ENCODE data around the gene TKTL1. TPM values are rescaled to one million over a fixed set of nuclear protein-coding genes. Genes with fewer than 3 reads are reported as not detected.

The TKTL1 gene
- total and polyA plus RNA-seq, 2 of the 4 experiments (the other 2 are of a cell fraction): not detected

DNA sequence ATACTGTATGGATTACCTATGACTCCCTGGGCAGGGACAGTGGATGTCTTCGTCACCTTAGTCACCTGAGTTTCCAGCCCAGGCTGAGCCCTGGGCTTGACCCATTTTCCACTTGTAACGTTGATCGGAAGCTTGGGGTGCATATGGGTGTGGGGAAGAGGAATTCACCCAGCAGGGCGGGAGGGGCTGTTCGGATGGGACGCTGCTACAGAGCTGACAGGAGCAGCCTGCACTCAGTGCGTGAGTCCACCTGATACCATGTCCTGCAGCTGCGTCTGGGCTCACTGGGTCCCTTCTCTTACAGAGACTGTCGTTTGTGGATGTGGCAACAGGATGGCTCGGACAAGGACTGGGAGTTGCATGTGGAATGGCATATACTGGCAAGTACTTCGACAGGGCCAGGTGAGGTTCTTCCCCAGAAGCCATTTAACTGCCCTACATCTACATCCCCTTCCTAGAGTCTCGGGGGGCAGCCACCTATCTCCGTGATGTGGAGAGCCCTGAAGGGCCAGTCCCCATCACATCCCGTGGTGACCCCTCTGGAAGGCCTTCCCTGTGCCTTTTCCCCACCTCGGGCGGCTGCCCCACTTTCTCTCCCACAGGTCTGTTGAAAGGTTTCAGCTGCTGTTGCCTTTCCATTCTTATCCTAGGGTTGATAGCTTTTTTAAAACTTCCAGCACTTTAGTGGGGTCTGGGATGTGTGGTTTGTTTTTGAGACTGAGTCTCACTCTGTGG is 13.6 kb downstream of the TKTL1 start:
- peaks cover 5% of the 10 kb centered on the region; the same call in 1 of the 2 replicates for H3K27me3 ChIP-seq (ENCODE audit: control insufficient read depth, insufficient read depth, low read length)
- 55% methylated on average over 5 of the region's 16 CpGs; no CpG with 5 or more reads in 1 of the 2 experiments for WGBS, 2 experiments (ENCODE audit: extremely low coverage in 2 of 2, insufficient read length in 1 of 2)
- in situ Hi-C loops (cut with MboI; ENCODE audit: low sequenced_read_pairs): no loop called here
- no peak overlapping the region for H3K27ac ChIP-seq (ENCODE audit: insufficient read depth, low read length)
- H3K18ac ChIP-seq (ENCODE audit: low read depth, low read length): no peak overlapping the region
- H4K91ac ChIP-seq (ENCODE audit: insufficient read depth, low read depth, low read length): no peak overlapping the region
- POLR2A ChIA-PET (ENCODE audit: unreplicated experiment): no interaction called here
- no peak overlapping the region for H4K8ac ChIP-seq (ENCODE audit: low read depth in 2 of 2, low read length in 2 of 2)
- no peak overlapping the region for H3K4me3 ChIP-seq (ENCODE audit: insufficient read depth, low read depth, low read length)
- no peak overlapping the region for H3K4me2 ChIP-seq (ENCODE audit: low read depth, low read length)
- no peak overlapping the region for H2BK15ac ChIP-seq (ENCODE audit: low read depth, low read length)
- no peak overlapping the region for H3K56ac ChIP-seq (ENCODE audit: extremely low read depth, insufficient read depth, low read length)
- H2BK20ac ChIP-seq (ENCODE audit: low read depth, low read length): no peak overlapping the region
- no peaks in the 10 kb centered on the region for H4K20me1 ChIP-seq (ENCODE audit: insufficient read depth, low read length)
- no peak overlapping the region for H2AK5ac ChIP-seq (ENCODE audit: low read depth, low read length)
- H2BK120ac ChIP-seq (ENCODE audit: low read depth, low read length): no peak overlapping the region
- no peak overlapping the region for H2BK5ac ChIP-seq (ENCODE audit: low read depth, low read length, poor library complexity, severe bottlenecking)
- ATAC-seq (ENCODE audit: low read depth): no peak
- H3K9ac ChIP-seq (ENCODE audit: low read depth, low read length): no peak overlapping the region
- H2AFZ ChIP-seq (replicated peaks; ENCODE audit: low read length, poor library complexity): peak overlapping the region; percentile 26
- no peaks in the 10 kb centered on the region for H3K79me1 ChIP-seq (ENCODE audit: low read depth in 1 of 2, low read length in 2 of 2)
- DNase-seq: no peak
- BruUV-seq (replicated peaks): no TSS peak
- no peak overlapping the region for H2AK9ac ChIP-seq (replicated peaks; ENCODE audit: low read depth, low read length, poor library complexity)
- H3K9me1 ChIP-seq (ENCODE audit: insufficient read depth, low read length): no peaks in the 10 kb centered on the region; the same call in 1 of the 2 replicates
- no peaks in the 10 kb centered on the region for H3K36me3 ChIP-seq (ENCODE audit: control insufficient read depth, insufficient read depth, low read length)
- no peak overlapping the region for H3K23ac ChIP-seq (ENCODE audit: low read depth, low read length)
- no peak overlapping the region for H3K4ac ChIP-seq (ENCODE audit: low read depth, low read length)
- no peaks in the 10 kb centered on the region for H3K4me1 ChIP-seq (ENCODE audit: control insufficient read depth, insufficient read depth, low read length)
- no peak overlapping the region for H3K14ac ChIP-seq (replicated peaks; ENCODE audit: low read depth, low read length)
- no peaks in the 10 kb centered on the region for H3K9me3 ChIP-seq (ENCODE audit: control insufficient read depth, insufficient read depth, low read length)
- H4K5ac ChIP-seq (ENCODE audit: low read depth, low read length): no peak overlapping the region
- no peak for TF ChIP-seq CHD1 (IDR thresholded peaks at IDR 0.05; ENCODE audit: low read depth, low read length)
- TF ChIP-seq RFX5 (IDR thresholded peaks at IDR 0.05; ENCODE audit: low read depth, low read length): no peak
- no peak for TF ChIP-seq FOS (IDR thresholded peaks at IDR 0.05; ENCODE audit: low read depth, low read length)
- TF ChIP-seq CEBPB (IDR thresholded peaks at IDR 0.05; ENCODE audit: low read depth, low read length): no peak
- TF ChIP-seq MAZ (IDR thresholded peaks at IDR 0.05; ENCODE audit: borderline replicate concordance, low read depth, low read length): no peak
- TF ChIP-seq RAD21 (IDR thresholded peaks at IDR 0.05; ENCODE audit: low read length): no peak
- TF ChIP-seq POLR2A (IDR thresholded peaks at IDR 0.05; ENCODE audit: low read depth, low read length): no peak
- TF ChIP-seq MAFK (IDR thresholded peaks at IDR 0.05; ENCODE audit: low read depth, low read length): no peak
- TF ChIP-seq, protein P1, sequence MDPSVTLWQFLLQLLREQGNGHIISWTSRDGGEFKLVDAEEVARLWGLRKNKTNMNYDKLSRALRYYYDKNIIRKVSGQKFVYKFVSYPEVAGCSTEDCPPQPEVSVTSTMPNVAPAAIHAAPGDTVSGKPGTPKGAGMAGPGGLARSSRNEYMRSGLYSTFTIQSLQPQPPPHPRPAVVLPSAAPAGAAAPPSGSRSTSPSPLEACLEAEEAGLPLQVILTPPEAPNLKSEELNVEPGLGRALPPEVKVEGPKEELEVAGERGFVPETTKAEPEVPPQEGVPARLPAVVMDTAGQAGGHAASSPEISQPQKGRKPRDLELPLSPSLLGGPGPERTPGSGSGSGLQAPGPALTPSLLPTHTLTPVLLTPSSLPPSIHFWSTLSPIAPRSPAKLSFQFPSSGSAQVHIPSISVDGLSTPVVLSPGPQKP (IDR thresholded peaks at IDR 0.05; ENCODE audit: borderline replicate concordance, low read depth, low read length): no peak
- TF ChIP-seq RCOR1 (IDR thresholded peaks at IDR 0.05; ENCODE audit: insufficient replicate concordance, low read length): no peak
- TF ChIP-seq NFE2L2 (IDR thresholded peaks at IDR 0.05; ENCODE audit: low read depth, low read length): no peak
- TF ChIP-seq, protein P2, sequence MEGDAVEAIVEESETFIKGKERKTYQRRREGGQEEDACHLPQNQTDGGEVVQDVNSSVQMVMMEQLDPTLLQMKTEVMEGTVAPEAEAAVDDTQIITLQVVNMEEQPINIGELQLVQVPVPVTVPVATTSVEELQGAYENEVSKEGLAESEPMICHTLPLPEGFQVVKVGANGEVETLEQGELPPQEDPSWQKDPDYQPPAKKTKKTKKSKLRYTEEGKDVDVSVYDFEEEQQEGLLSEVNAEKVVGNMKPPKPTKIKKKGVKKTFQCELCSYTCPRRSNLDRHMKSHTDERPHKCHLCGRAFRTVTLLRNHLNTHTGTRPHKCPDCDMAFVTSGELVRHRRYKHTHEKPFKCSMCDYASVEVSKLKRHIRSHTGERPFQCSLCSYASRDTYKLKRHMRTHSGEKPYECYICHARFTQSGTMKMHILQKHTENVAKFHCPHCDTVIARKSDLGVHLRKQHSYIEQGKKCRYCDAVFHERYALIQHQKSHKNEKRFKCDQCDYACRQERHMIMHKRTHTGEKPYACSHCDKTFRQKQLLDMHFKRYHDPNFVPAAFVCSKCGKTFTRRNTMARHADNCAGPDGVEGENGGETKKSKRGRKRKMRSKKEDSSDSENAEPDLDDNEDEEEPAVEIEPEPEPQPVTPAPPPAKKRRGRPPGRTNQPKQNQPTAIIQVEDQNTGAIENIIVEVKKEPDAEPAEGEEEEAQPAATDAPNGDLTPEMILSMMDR (conservative IDR thresholded peaks at IDR 0.05; ENCODE audit: low read depth, low read length): no peak
- TF ChIP-seq BHLHE40 (IDR thresholded peaks at IDR 0.05; ENCODE audit: low read depth, low read length): no peak
- intact Hi-C loops (cut with micrococcal nuclease): no loop called here
- dilution Hi-C loops (cut with HindIII; ENCODE audit: low sequenced_read_pairs, unreplicated experiment): no loop called here
- CTCF ChIA-PET: interaction anchor here (0.6 kb wide), 1 partner anchor 307 kb away, joined by 4 read pairs; no protein-coding TSS in a partner anchor
